ENCODE results near the gene CD96.

GRCh38 chr3:111584744-111585143 is 42.7 kb downstream of the CD96 start:
- TF ChIP-seq GATA3 (IDR thresholded peaks at IDR 0.05; ENCODE audit: low read depth, low read length) (no peak), GATA2 (IDR thresholded peaks at IDR 0.05; ENCODE audit: low read depth, low read length) (no peak)
